H1 (cell line): ENCODE results near the gene DZIP1L. TPM values are rescaled to one million over a fixed set of nuclear protein-coding genes. Genes with fewer than 3 reads are reported as not detected.

ENCODE experiments used
- ASH2L ChIP-seq: fragments of 200-600, 300-600 bp; sonication (generic); IDR thresholded peaks from one replicate; pipeline ENCODE4 v1.7.1; 2017; ENCODE audit warnings: low read length
- NANOG ChIP-seq: IDR thresholded peaks from 2 replicates; pipeline ENCODE4 v1.6.1; 2011; ENCODE audit warnings: low read length, low read depth, mild to moderate bottlenecking, inconsistent platforms; ENCODE audit not compliant: insufficient read depth, poor library complexity, severe bottlenecking
- POLR2A ChIP-seq, 2 experiments: IDR thresholded peaks; 1 replicate in 1 of 2; 2 replicates in 1 of 2; pipeline ENCODE4 v1.6.1; 2011; ENCODE audit warnings: low read depth in 2 of 2, low read length in 2 of 2, mild to moderate bottlenecking in 2 of 2; ENCODE audit errors: control extremely low read depth in 1 of 2
- SIN3A ChIP-seq, 2 experiments: IDR thresholded peaks in 1 of 2; conservative IDR thresholded peaks in 1 of 2; 2 replicates each; pipeline ENCODE4 v1.6.1; 2011 to 2012; ENCODE audit warnings: low read length in 2 of 2, improper control_type of control experiment in 1 of 2, low read depth in 1 of 2, mild to moderate bottlenecking in 1 of 2
- SIRT6 ChIP-seq: IDR thresholded peaks from one replicate; pipeline ENCODE4 v1.7.1; 2012; ENCODE audit warnings: low read length, inconsistent platforms
- SP4 ChIP-seq: IDR thresholded peaks from 2 replicates; pipeline ENCODE4 v1.6.1; 2012; ENCODE audit warnings: low read length, inconsistent platforms
- SUZ12 ChIP-seq: fragments of 200-600 bp; sonication (generic); IDR thresholded peaks from 2 replicates; pipeline ENCODE4 v1.6.1; 2012; ENCODE audit warnings: mild to moderate bottlenecking, inconsistent platforms, low read length, moderate library complexity, mixed read lengths
- TEAD4 ChIP-seq: IDR thresholded peaks from 2 replicates; pipeline ENCODE4 v1.6.1; 2012; ENCODE audit warnings: low read depth, low read length, inconsistent platforms, mixed read lengths
- polyA plus RNA-seq, 7 experiments: library from polyadenylated mRNA; depleted of rRNA in 3 of 7; stranded (reverse) in 5 of 7; unstranded in 2 of 7; fragments of >200 nt in 5 of 7; fragments of 200-250 nt in 2 of 7; gene quantifications; 1 replicate in 5 of 7; 2 replicates in 1 of 7; 4 replicates in 1 of 7; pipeline versions ENCODE4 v1.2.1 to v1.2.3, GENCODE V29; 2011 to 2013; ENCODE audit warnings: missing spikeins in 2 of 7, mixed read lengths in 2 of 7
- total RNA-seq: library from RNA; stranded (reverse); fragmentation: NEBNext Ultra II Directional; extraction: Animal tissue kit (Norgen Biotek cat#: 25700); gene quantifications from 2 replicates; pipeline ENCODE4 v1.2.1, GENCODE V29; 2021

DZIP1L gene
- total and polyA plus RNA-seq, 2 of the 8 experiments (the other 6 are each of a cell fraction or from before 2014, with no cell fraction given), result 6.5 to 8.3 TPM

- TF ChIP-seq SUZ12 (no peak), SIRT6 (no peak), NANOG (no peak), TEAD4 (no peak), ASH2L (no peak), SIN3A (conservative IDR thresholded peaks at IDR 0.05 in 1 of 2, IDR thresholded peaks at IDR 0.05 in 1 of 2; ENCODE audit: low read depth in 1 of 2, low read length in 2 of 2) (no peak), POLR2A (IDR thresholded peaks at IDR 0.05; ENCODE audit: control extremely low read depth in 1 of 2, low read depth in 2 of 2, low read length in 2 of 2) (no peak), SP4 (no peak)
These were observed 16.8 kb upstream of the DZIP1L start, which contains the start of gene A4GNT (continued) for GRCh38 chr3:138132239-138132638.
